Right atrium auricular region (tissue), 2 donors: ENCODE data around the gene NUBPL. TPM values are rescaled to one million over a fixed set of nuclear protein-coding genes. Genes with fewer than 3 reads are reported as not detected.
A peak's percentile ranks its signal among the peaks of the same experiment; 100 is the strongest.

Source experiments
- DNase-seq: peaks from one replicate; pipeline ENCODE4 v3.0.0-alpha.2; 2019; ENCODE audit warnings: low spot score
- H3K27ac ChIP-seq, 2 donors: fragments of 200-600 bp; sonication (generic); 1 replicate in 1 of 2; 2 replicates in 1 of 2; pipeline ENCODE4 v1.5.1; 2016 to 2019
- H3K27me3 ChIP-seq, 2 donors: fragments of 200-600 bp; sonication (generic); one replicate each; pipeline versions ENCODE4 v1.5.1 to v1.6.0; 2017 to 2019
- H3K36me3 ChIP-seq: fragments of 200-600 bp; sonication (generic); one replicate; pipeline ENCODE4 v1.5.1; 2016
- H3K4me1 ChIP-seq, 2 donors: fragments of 200-600 bp; sonication (generic); one replicate each; pipeline versions ENCODE4 v1.5.1 to v1.6.0; 2017 to 2019
- H3K4me3 ChIP-seq, 2 donors: fragments of 200-600 bp; sonication (generic); 1 replicate in 1 of 2; 2 replicates in 1 of 2; pipeline ENCODE4 v1.5.1; 2017 to 2019; ENCODE audit warnings: mild to moderate bottlenecking in 1 of 2, moderate library complexity in 1 of 2
- H3K9me3 ChIP-seq, 2 donors: fragments of 200-600 bp; sonication (generic); one replicate each; pipeline ENCODE4 v1.5.1; 2019
- CTCF ChIP-seq, 2 donors: fragments of 200-600 bp; sonication (generic); IDR thresholded peaks; one replicate each; pipeline ENCODE4 v1.5.1; 2019; ENCODE audit warnings: antibody characterized with exemption in 2 of 2
- total RNA-seq, 2 donors: library from RNA; depleted of rRNA; stranded (reverse); fragments of >200 nt; gene quantifications; one replicate each; pipeline ENCODE4 v1.1.0, GENCODE V29; 2016

The NUBPL gene
- total RNA-seq, 2 donors from 2014 or later = 10.7 to 17.8 TPM

DNA sequence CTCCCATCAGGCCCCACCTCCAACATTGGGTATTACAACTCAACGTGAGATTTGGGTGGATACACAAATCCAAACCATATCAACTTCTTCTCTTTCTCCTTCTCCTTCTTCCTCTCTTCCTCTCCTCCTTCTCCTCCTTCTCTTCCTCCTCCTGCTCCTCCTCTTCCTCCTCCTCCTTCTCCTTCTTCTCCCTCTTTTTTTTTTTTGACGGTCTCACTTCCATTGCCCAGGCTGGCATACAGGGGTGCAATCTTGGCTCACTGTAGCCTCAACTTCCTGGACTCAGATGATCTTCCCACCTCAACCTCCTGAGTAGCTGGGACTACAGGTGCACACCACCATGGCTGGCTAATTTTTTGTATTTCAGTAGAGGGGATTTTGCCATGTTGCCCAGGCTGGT, 11.4 kb upstream of the NUBPL start:
- H3K36me3 ChIP-seq = no peaks in the 10 kb centered on the region
- H3K27ac ChIP-seq = no peak overlapping the region
- DNase-seq = no peak
- H3K9me3 ChIP-seq = no peaks in the 10 kb centered on the region
- H3K4me3 ChIP-seq = no peak overlapping the region
- no peak for TF ChIP-seq CTCF (IDR thresholded peaks at IDR 0.05)
- H3K4me1 ChIP-seq = no peaks in the 10 kb centered on the region
- no peaks in the 10 kb centered on the region for H3K27me3 ChIP-seq

DNA sequence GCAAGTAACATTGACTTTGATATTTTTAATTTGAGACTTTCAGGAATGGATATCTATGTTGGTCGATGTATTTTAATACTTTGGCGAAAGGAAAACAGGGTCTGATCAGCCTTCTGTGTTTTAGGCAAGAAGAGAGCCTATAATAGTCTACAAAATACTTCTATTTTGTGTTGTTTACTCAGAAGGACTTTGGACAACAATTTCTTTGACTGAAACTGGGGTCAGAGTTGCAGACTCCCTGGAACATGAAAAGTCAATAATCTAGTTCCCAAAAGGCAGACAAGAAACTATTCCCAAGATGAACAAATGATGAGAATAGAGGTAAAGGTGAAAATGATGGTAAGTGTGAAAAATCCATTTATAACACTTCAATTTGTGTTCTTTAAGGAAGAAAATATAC, 10.6 kb upstream of the NUBPL start:
- Histone ChIP-seq H3K27ac (no peak overlapping the region), H3K27me3 (no peaks in the 10 kb centered on the region), H3K4me1 (no peaks in the 10 kb centered on the region), H3K9me3 (no peaks in the 10 kb centered on the region), H3K36me3 (no peaks in the 10 kb centered on the region), H3K4me3 (no peak overlapping the region)
- no peak for TF ChIP-seq CTCF (IDR thresholded peaks at IDR 0.05)
- DNase-seq = no peak

DNA sequence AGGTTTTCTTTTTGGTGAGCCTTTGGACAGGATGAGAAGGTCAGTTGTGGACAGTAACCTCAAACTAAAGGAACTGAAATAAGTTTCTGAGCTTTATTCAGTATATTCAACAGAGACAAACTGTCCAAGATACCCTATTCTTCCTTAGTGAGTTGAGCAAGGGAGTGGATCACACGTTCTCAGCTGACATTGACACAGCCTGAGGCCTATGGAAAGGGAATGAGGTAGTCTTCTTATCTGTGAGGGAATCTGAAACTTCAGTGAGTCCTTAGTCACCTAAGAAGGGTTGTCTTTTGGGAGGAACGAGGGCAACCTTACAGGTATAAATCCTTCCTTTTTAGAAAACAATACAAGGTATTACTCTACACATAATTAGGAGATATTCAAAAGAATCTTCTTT, 5.0 kb upstream of the NUBPL start:
- H3K27ac ChIP-seq = no peak overlapping the region
- H3K27me3 ChIP-seq = no peaks in the 10 kb centered on the region
- no peak overlapping the region for H3K4me3 ChIP-seq
- H3K36me3 ChIP-seq = no peaks in the 10 kb centered on the region
- no peak for TF ChIP-seq CTCF (IDR thresholded peaks at IDR 0.05)
- no peak for DNase-seq
- peaks cover 0 to 6% of the 10 kb centered on the region in 2 donors for H3K4me1 ChIP-seq
- no peaks in the 10 kb centered on the region for H3K9me3 ChIP-seq

DNA sequence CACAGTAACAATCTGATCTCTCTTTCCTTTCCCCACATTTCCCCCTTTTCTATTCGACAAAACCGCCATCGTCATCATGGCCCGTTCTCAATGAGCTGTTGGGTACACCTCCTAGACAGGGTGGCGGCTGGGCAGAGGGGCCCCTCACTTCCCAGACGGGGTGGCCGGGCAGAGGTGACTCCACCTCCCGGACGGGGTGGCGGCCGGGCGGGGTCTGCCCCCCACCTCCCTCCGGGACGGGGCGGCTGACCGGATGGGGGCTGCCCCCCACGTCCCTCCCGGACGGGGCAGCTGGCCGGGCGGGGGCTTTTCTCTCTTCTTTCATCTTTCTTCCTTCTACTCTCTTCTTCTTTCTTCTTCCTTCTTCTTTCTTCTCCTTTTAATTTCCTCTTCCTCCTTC, 1.3 kb upstream of the NUBPL start:
- Histone ChIP-seq H3K4me1 (peaks cover 0 to 20% of the 10 kb centered on the region in 2 donors), H3K27me3 (no peaks in the 10 kb centered on the region), H3K36me3 (no peaks in the 10 kb centered on the region), H3K9me3 (no peaks in the 10 kb centered on the region), H3K27ac (no peak overlapping the region), H3K4me3 (no peak overlapping the region)
- TF ChIP-seq CTCF (IDR thresholded peaks at IDR 0.05) = no peak
- DNase-seq = no peak

GRCh38 chr14:31560759-31561154, 447 bp upstream of the NUBPL start:
- Histone ChIP-seq H3K36me3 (no peaks in the 10 kb centered on the region), H3K4me1 (peaks cover 0 to 20% of the 10 kb centered on the region in 2 donors), H3K27ac (peak overlapping the region; percentile 65 to 82), H3K9me3 (no peaks in the 10 kb centered on the region), H3K4me3 (peak overlapping the region; percentile 63 to 89), H3K27me3 (no peaks in the 10 kb centered on the region)
- TF ChIP-seq CTCF (IDR thresholded peaks at IDR 0.05) = no peak
- no peak for DNase-seq

GRCh38 chr14:31564194-31564593, 3.0 kb downstream of the NUBPL start:
- peaks cover 0 to 39% of the 10 kb centered on the region in 2 donors for H3K4me1 ChIP-seq
- no peak overlapping the region for H3K4me3 ChIP-seq
- no peak overlapping the region for H3K27ac ChIP-seq

More at GRCh38 chr14:31564194-31564593, 3.0 kb downstream of the NUBPL start:
- Histone ChIP-seq H3K36me3 (no peaks in the 10 kb centered on the region), H3K27me3 (no peaks in the 10 kb centered on the region), H3K9me3 (no peaks in the 10 kb centered on the region)
- DNase-seq = no peak
- TF ChIP-seq CTCF (IDR thresholded peaks at IDR 0.05) = no peak
